Pulmonary artery endothelial cell (primary cell): ENCODE results near the gene SLC25A34. TPM values are rescaled to one million over a fixed set of nuclear protein-coding genes. Genes with fewer than 3 reads are reported as not detected.

Experiments
- DNase-seq: peaks from one replicate; pipeline ENCODE4 v3.0.0-alpha.2; 2011; ENCODE audit warnings: low read depth, low spot score
- total RNA-seq: library from RNA; depleted of rRNA; stranded (reverse); fragments of >200 nt; gene quantifications from 2 replicates; pipeline ENCODE4 v1.2.3, GENCODE V29; 2014

The SLC25A34 gene
- total RNA-seq, 1 donor from 2014 or later, result 0.20 TPM

GRCh38 chr1:15771836-15772515 is 35.9 kb downstream of the SLC25A34 start:
- no peak for DNase-seq

DNA sequence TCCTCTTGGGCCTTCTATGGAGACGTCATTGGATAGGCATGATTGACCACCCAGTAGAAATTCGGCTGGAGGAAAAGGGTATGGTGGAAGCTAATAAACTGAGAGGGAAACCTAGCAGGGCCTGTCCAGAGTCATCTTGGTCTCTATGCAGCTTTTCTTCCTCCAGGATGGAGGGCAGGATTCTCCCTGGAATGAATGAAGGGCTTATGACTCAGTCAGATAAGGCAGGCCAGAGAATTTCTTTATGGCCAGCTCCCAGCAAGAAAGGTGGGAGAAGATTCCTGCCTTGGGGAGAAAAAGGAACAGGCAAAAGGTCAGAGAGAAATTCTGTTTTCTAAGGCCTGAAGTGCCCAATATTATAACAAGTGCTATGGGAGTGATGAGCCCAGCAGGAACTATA is 39.6 kb downstream of the SLC25A34 start:
- no peak for DNase-seq

GRCh38 chr1:15777909-15778707 is 42.0 kb downstream of the SLC25A34 start:
- no peak for DNase-seq

DNA sequence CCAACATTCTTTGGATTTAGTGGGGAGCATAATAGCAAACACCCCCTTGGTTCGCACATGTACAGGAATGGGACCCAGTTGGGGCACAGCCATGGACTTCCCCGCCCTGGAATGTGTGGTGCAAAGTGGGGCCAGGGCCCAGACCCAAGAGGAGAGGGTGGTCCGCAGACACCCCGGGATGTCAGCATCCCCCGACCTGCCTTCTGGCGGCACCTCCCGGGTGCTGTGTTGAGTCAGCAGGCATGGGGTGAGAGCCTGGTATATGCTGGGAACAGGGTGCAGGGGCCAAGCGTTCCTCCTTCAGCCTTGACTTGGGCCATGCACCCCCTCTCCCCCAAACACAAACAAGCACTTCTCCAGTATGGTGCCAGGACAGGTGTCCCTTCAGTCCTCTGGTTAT is 49.6 kb downstream of the SLC25A34 start:
- no peak for DNase-seq

- DNase-seq, result no peak
Observed at GRCh38 chr1:15786581-15786980, 50.5 kb downstream of the SLC25A34 start.

DNA sequence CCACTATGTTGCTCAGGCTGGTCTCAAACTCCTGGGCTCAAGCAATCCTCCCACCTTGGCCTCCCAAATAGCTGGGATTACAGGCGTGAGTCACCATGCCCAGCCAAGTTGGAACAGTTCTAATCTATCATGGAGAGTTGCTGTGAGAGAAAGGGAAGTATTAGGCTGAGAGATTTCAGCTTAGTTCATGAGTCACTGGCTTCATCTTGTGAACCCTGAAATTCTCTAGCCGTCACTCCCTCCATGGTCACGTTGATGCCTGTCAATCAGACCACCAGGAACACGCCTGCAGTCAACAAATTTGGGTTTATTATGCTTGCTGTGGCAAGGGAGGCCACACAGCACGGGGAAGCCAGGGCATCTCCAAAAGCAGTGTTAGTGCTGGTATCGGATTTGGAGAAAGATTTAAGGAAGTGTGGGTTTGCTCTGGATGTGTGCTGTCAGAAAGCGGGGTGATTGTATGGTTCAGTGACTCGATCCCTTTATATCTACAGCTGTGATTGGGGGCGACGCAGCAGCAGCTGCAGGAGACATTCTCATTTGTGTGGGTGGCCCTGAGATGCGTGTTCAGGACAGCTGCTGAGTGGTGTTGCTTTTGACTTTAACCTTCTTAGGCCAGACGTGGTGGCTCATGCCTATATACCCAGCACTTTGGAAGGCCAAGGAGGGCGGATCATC is 52.7 kb downstream of the SLC25A34 start:
- DNase-seq, result no peak

Other genes starting within 250 kb of the SLC25A34 start
- 4.2 and 6.3 TPM in 2 replicates for gene CASP9, start 212.0 kb upstream of the SLC25A34 start, total RNA-seq
- 13.1 and 17.4 TPM in 2 replicates for gene DNAJC16, start 209.4 kb upstream of the SLC25A34 start, total RNA-seq
- gene AGMAT, start 151.2 kb upstream of the SLC25A34 start, total RNA-seq, result 1.4 and 1.5 TPM in 2 replicates
- 14.2 and 21.3 TPM in 2 replicates for gene DDI2, start 118.8 kb upstream of the SLC25A34 start, total RNA-seq
- gene PLEKHM2, start 51.9 kb upstream of the SLC25A34 start, total RNA-seq, result 49.8 and 57.6 TPM in 2 replicates
- not detected in 2 replicates for gene TMEM82, start 6.2 kb downstream of the SLC25A34 start, total RNA-seq
- 311 and 321 TPM in 2 replicates for gene FBLIM1, start 22.5 kb downstream of the SLC25A34 start, total RNA-seq
- 2.4 and 4.7 TPM in 2 replicates for gene UQCRHL, start 71.4 kb downstream of the SLC25A34 start, total RNA-seq
- gene SPEN, start 111.4 kb downstream of the SLC25A34 start, total RNA-seq, result 18.9 and 31.7 TPM in 2 replicates
- 52.4 and 63.3 TPM in 2 replicates for gene ZBTB17, start 239.8 kb downstream of the SLC25A34 start, total RNA-seq